ENCODE measurements around the gene PADI1.

The PADI1 gene

GRCh38 chr1:17244821-17245740 is 40.2 kb downstream of the PADI1 start:
- no peak for FAIRE-seq

DNA sequence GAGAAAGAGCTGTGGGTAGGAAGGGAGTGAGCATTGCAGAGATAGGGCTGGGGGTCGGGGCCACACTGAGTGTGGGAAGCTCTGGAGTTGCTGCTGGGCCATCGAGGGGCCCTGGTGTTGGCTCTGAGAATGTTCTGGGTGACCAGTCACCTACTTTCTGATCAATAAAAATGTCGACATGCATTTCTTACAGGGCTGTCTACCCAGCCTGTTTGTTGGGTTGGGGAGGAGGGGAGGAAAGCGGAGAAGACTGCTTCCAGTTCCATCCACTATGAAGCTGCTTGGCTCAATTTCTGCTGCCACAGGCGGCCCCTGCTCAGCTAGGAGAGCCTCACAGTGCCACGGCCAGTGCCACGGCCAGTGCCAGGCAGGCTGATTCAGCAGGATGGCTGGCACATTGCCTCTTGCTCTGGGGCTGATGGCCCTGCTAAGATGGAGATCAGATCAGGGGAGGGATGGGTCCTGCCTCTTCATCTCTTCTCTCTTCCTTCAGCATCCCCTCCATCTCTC is 40.9 kb downstream of the PADI1 start:
- no peak for FAIRE-seq

DNA sequence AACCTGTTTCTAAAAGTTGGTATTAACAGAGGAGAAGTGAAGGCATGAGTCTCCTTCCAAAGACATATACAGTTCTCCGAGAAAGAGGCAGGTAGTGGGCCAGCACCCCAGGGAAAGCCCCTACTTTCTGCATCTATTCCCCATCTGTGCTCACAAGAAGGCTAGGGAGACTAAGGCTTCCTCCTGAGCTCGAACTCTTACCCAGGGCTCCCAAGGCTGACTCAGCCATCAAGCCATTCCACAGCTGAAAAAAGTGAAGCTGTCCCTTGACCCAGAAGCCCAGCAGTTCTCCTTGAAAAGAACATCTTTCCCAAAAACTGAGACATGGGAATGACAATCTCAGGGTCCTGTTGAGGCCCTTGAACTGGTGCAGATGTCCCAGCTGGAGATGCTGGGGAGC is 42.0 kb downstream of the PADI1 start:
- no peak for FAIRE-seq

DNA sequence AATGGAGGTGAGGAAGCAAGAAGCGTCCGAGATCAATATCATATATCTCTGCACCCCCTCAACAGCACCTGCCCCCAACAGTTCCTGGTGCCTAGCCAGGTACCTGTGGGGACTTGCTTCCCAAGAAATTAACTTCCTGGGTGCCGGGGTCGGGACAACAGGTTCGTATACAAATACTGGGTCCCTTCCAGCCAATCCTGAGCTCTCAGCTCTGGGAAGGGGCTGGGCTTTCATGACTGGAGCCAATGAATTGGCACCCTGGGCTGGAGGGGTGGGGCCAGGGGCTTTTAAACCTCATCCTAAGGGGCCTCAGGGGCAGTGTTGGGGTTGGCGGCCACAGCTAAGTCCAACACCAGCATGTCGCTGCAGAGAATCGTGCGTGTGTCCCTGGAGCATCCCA is 43.9 kb downstream of the PADI1 start, which contains the start of gene PADI3:
Gene PADI3, plus strand, starts transcription at position 318 of the 400 bp plus-strand sequence. Its CDS starts 40 bp downstream, at position 358.
- FAIRE-seq = no peak

- FAIRE-seq = no peak
Observed at GRCh38 chr1:17250601-17251000, 45.7 kb downstream of the PADI1 start.

- FAIRE-seq = no peak
Observed at GRCh38 chr1:17251246-17251645, 46.3 kb downstream of the PADI1 start.

DNA sequence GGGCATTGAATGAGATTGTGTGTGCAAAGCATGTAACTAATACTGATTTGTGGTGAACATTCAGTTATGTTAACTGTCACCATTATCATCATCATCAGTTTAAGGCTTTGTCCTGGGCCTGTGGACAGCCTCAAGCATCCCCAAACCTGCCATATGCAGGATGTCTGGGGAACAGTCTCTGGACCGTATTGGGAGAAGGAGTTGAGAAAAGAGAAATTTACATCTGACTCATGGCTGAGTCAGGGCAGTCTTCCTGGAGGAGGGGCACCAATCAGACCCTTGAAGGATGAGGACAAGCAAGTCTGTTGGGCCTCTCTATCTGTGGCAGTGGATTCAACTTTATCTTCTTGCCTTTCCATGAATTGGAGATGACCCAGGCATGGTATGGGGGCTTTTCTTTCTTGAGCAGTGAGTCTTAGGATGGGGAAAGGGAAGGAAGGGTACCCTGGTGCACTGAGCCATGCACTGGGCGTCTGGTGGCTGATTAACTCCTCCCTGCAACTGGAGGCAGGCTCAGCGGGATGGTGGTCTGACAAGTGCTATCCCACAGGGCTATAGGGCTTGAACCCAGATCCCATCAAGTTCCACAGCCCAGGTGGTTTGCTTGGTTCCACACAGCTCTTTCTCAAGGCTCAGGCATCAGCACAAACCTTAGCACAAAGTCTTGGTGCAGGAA is 46.9 kb downstream of the PADI1 start:
- FAIRE-seq = no peak

- no peak for FAIRE-seq
Observed at GRCh38 chr1:17255336-17255735, 50.4 kb downstream of the PADI1 start.

- no peak for FAIRE-seq
Observed at GRCh38 chr1:17258116-17258757, 53.3 kb downstream of the PADI1 start.

DNA sequence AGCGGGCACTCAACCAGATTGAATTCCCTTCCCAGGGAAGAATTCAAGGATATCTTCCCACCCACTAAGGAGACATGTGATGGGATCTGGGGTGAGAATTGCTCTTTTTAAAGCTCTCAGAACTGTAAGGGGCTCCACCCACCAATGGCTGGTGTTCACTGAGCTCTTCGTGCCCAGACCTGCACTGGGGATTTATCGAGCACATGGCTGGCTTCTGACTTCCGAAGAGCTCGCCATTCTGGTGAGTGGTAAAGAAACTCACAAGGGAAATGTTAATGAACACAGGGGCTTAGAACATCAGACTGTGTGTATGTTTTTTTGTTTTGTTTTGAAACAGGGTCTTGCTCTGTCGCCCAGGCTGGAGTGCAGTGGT is 53.8 kb downstream of the PADI1 start:
- FAIRE-seq = no peak

DNA sequence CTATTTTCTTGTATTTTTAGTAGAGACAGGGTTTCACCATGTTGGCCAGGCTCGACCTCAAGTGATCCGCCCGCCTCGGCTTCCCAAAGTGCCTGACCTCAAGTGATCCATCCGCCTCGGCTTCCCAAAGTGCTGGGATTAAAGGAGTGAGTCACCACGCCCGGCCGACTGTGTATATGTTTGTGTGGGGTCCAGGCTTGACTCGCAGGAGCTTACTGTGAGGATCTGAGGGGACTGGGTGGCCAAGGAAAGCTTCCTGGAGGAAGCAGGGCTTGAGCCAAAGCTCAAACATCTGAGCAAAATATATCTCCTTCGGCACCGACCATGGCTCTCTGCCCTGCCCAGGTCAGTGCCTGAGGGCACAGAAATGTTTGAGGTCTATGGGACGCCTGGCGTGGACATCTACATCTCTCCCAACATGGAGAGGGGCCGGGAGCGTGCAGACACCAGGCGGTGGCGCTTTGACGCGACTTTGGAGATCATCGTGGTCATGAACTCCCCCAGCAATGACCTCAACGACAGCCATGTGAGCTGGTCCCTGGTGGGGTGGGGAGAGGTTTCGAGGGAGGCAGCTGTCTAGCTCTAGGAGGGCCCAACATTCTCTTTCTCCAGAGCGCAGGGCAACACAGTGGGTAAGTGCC is 54.4 kb downstream of the PADI1 start:
- FAIRE-seq = no peak

GRCh38 chr1:17260264-17260663 is 55.3 kb downstream of the PADI1 start:
- FAIRE-seq = no peak

- no peak for FAIRE-seq
Observed at GRCh38 chr1:17260738-17261137, 55.8 kb downstream of the PADI1 start.

DNA sequence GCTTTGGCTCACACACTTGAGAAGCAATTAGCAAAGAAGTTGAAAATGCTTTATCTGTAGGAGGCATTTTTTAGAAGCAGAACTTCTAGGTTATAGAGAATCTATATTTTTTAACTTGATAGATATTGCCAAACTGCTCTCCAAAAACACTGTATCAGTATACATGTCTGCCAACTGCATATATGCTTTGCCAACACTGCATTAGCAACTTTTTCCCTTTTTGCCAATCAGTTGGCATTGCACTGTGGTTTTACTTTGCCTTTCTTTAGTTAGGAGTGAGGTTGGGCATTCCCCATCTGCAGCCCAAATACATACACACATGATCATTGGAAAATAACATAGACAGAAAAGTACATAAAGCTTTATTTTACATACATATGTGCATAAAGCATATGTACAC is 59.0 kb downstream of the PADI1 start:
- no peak for FAIRE-seq

DNA sequence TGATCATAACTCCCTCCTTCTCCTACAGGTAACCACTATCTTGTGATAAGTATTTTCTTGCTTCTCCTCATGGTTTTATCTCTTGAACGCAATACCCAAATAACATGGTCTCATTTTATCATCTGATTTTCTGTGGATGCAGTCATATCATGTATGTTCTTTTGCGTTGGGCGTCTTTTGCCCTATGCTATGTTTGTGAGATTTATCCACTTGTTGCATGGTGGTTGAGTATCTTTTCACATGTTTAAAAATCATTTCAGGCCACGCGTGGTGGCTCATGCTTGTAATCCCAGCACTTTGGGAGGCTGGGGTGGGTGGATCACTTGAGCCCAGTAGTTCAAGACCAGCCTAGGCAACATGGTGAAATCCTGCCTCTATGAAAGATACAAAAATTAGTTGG is 59.5 kb downstream of the PADI1 start:
- no peak for FAIRE-seq

DNA sequence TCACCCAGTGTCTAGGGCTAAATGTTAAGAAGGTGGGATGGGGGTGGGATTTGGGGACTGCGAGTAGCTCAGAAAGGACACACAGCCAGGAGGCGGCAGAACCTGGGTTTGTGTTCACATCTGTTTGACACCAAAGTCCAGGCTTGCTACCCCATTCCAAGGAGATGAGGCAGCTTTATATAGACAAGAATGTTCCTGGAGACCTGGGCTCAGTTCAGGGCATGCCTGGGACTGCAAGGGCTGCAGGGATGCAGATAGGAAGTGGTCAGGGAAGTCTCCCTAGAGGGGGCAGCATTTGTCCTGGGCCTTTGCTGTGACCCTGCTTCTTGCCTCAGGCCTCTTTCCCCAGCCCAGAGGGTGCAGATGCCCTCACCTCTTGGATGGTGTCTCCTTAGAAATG is 60.2 kb downstream of the PADI1 start:
- no peak for FAIRE-seq

GRCh38 chr1:17265950-17266349 is 61.0 kb downstream of the PADI1 start:
- no peak for FAIRE-seq

DNA sequence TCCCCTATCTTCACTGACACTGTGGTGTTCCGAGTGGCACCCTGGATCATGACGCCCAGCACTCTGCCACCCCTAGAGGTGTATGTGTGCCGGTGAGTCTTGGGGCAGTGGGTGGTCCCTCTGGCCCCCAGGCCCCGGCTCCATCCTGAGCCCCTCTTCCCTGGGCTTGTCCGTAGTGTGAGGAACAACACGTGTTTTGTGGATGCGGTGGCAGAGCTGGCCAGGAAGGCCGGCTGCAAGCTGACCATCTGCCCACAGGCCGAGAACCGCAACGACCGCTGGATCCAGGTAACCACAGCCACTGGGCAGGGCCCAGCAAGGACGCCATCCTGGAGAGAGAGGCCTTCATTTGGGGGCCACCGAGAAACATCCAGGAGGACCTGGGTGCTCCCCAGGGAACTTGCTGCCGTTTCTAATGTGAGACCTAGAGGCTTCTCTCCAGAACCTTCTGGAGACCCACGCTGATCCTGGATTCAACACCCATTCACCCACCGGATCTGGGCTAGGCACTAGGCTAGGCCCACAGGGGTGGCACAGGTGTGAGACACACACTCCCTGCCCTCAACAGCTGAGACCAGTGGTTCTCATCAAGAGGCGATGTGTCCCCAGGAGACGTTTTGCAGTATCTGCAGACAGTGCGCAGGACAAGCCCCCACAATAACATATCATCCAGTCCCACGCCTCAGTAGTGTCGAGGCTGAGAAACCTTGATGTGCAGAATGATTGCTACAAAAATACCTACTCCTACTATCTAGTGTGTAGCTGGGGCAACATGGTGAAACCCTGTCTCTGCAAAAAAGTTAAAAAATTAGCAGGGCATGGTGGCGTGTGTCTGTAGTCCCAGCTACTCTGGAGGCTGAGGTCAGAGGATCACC is 66.2 kb downstream of the PADI1 start:
- FAIRE-seq = no peak

DNA sequence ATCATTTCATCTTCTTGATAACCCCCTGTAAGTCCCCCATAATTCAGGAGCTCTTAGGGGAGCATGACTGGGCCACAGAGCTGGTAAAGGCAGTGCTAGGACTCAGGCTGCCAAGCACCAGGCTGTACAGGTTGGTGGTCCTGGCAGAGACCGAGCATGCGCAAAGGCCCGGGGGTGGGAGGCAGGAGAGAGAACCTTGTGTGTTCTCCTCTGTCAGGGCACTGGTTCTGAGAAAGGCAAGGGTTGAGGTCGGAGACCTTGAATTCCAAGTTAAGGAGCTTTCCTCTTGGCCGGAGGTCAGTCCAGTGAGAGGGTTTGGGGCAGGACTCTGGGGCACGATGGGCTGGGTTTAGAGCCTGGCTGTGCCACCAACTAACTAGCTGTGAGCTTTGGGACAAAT is 67.1 kb downstream of the PADI1 start:
- no peak for FAIRE-seq

- FAIRE-seq = no peak
Observed at GRCh38 chr1:17272646-17273045, 67.7 kb downstream of the PADI1 start.

GRCh38 chr1:17273096-17273495 is 68.2 kb downstream of the PADI1 start:
- no peak for FAIRE-seq
